Measurements from ENCODE around the gene TMEM235. TPM values are rescaled to one million over a fixed set of nuclear protein-coding genes. Genes with fewer than 3 reads are reported as not detected.

TMEM235 gene
- total and polyA plus RNA-seq, 2 donors (not counting 3 experiments of a cell fraction or from before 2014, with no cell fraction given): 0.04 to 0.38 TPM

DNA sequence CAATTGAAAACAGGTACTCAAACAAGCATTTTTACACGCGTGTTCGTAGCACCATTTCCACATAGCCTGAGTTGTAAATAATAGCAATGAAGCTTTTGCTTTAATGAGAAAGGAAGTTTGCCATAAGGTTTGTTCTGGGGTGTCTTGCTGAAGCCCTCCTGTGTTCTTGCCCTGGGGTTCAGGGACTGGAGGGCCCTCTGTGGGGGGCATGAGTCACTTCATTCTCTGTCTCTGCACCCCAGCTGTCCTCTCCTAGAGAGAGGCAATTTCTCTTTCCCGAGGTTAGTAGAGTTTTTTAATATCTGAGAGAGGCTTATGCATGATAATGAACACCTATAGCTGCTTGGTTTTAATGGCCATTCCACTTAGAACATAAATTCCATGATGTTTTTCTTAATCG lies 34.7 kb upstream of the TMEM235 start:
- peaks cover 5% of the 10 kb centered on the region for H3K4me1 ChIP-seq (ENCODE audit: control insufficient read depth, extremely low read depth, insufficient read depth, low read length)
- TF ChIP-seq POLR2A (IDR thresholded peaks at IDR 0.05; ENCODE audit: low read depth, low read length): no peak
- TF ChIP-seq POLR2AphosphoS5 (IDR thresholded peaks at IDR 0.05; ENCODE audit: insufficient read depth, low read depth, low read length): no peak
- TF ChIP-seq GATA2 (IDR thresholded peaks at IDR 0.05; ENCODE audit: insufficient read depth, insufficient read length, low read depth, low read length): no peak
- no peak for TF ChIP-seq FOS (IDR thresholded peaks at IDR 0.05; ENCODE audit: borderline replicate concordance, insufficient read depth, low read length)
- no peak for TF ChIP-seq EZH2 (IDR thresholded peaks at IDR 0.05; ENCODE audit: borderline replicate concordance, low read depth, low read length, severe bottlenecking)
- no peak for TF ChIP-seq MYC (IDR thresholded peaks at IDR 0.05; ENCODE audit: low read depth, low read length)
- TF ChIP-seq, protein P1, sequence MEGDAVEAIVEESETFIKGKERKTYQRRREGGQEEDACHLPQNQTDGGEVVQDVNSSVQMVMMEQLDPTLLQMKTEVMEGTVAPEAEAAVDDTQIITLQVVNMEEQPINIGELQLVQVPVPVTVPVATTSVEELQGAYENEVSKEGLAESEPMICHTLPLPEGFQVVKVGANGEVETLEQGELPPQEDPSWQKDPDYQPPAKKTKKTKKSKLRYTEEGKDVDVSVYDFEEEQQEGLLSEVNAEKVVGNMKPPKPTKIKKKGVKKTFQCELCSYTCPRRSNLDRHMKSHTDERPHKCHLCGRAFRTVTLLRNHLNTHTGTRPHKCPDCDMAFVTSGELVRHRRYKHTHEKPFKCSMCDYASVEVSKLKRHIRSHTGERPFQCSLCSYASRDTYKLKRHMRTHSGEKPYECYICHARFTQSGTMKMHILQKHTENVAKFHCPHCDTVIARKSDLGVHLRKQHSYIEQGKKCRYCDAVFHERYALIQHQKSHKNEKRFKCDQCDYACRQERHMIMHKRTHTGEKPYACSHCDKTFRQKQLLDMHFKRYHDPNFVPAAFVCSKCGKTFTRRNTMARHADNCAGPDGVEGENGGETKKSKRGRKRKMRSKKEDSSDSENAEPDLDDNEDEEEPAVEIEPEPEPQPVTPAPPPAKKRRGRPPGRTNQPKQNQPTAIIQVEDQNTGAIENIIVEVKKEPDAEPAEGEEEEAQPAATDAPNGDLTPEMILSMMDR (IDR thresholded peaks at IDR 0.05; ENCODE audit: extremely low read depth in 1 of 2, insufficient read depth in 1 of 2, low read depth in 1 of 2, low read length in 2 of 2): no peak
- TF ChIP-seq JUN (IDR thresholded peaks at IDR 0.05; ENCODE audit: borderline replicate concordance, insufficient read depth, insufficient read length, low read depth): no peak
- TF ChIP-seq, protein P2, sequence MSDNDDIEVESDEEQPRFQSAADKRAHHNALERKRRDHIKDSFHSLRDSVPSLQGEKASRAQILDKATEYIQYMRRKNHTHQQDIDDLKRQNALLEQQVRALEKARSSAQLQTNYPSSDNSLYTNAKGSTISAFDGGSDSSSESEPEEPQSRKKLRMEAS (IDR thresholded peaks at IDR 0.05; ENCODE audit: insufficient read depth, insufficient read length): no peak
- H3K4me3 ChIP-seq (replicated peaks in 1 of 3; ENCODE audit: insufficient read depth in 1 of 3, low read depth in 1 of 3, low read length in 3 of 3): no peak overlapping the region
- no peak overlapping the region for H3K9ac ChIP-seq (replicated peaks; ENCODE audit: extremely low read depth, insufficient read depth, low read length)
- DNase-seq (ENCODE audit: low read depth, low spot score): no peak
- no peaks in the 10 kb centered on the region for H3K79me2 ChIP-seq (ENCODE audit: control insufficient read depth, insufficient read depth, low read length)
- no peak overlapping the region for H3K4me2 ChIP-seq (ENCODE audit: insufficient read depth, low read length)
- ChIA-PET CTCF (interaction anchor here (1.6 kb wide), 1 partner anchor 10 kb away, joined by 6 read pairs; no protein-coding TSS in a partner anchor), POLR2A (no interaction called here)
- dilution Hi-C loops (cut with MboI; ENCODE audit: extremely low pct_ligation_motif_present, low sequenced_read_pairs): no loop called here
- H3K27me3 ChIP-seq (ENCODE audit: control insufficient read depth in 2 of 2, insufficient read depth in 2 of 2, low read length in 2 of 2): no peaks in the 10 kb centered on the region
- H2AFZ ChIP-seq (ENCODE audit: low read depth, low read length): no peak overlapping the region
- H3K27ac ChIP-seq (ENCODE audit: insufficient read depth, low read depth, low read length): no peak overlapping the region
- BruUV-seq (replicated peaks): no TSS peak
- no peaks in the 10 kb centered on the region for H3K9me1 ChIP-seq (replicated peaks; ENCODE audit: control insufficient read depth, extremely low read depth, insufficient read depth, low read length)
- intact Hi-C loops (cut with micrococcal nuclease): no loop called here
- FAIRE-seq: no peak
- H3K9me3 ChIP-seq (replicated peaks; ENCODE audit: control insufficient read depth, insufficient read depth, low read length): no peaks in the 10 kb centered on the region
- peaks cover 0 to 12% of the 10 kb centered on the region in 2 experiments for H3K36me3 ChIP-seq (ENCODE audit: control insufficient read depth in 2 of 2, extremely low read depth in 1 of 2, insufficient read depth in 2 of 2, low read length in 2 of 2)
- no peaks in the 10 kb centered on the region for H4K20me1 ChIP-seq (replicated peaks; ENCODE audit: control insufficient read depth, extremely low read depth, insufficient read depth, low read length)
